ENCODE data around the gene BRAF.
"Not testable (repeated sequence)": the region's sequence is repeated elsewhere in the genome, so short reads cannot be mapped to it uniquely, and the experiment has no call there.

The BRAF gene

GRCh38 chr7:140873434-140873833 is 51.3 kb downstream of the BRAF start:
- DNase-seq, result no peak

GRCh38 chr7:140870003-140870402 is 54.7 kb downstream of the BRAF start:
- DNase-seq, result no peak

- DNase-seq, result no peak
These were observed 55.3 kb downstream of the BRAF start for GRCh38 chr7:140869430-140869829.

- DNase-seq, result no peak
These were observed 57.0 kb downstream of the BRAF start for GRCh38 chr7:140867467-140868462.

- DNase-seq, result no peak
These were observed 57.8 kb downstream of the BRAF start for GRCh38 chr7:140866926-140867325.

- DNase-seq, result no peak
These were observed 60.0 kb downstream of the BRAF start for GRCh38 chr7:140864732-140865131.

- no peak for DNase-seq
These were observed 60.9 kb downstream of the BRAF start for GRCh38 chr7:140863867-140864266.

- no peak for DNase-seq
These were observed 61.5 kb downstream of the BRAF start for GRCh38 chr7:140863184-140863583.

- no peak for DNase-seq
These were observed 67.7 kb downstream of the BRAF start for GRCh38 chr7:140857048-140857447.

GRCh38 chr7:140841166-140841715 is 83.5 kb downstream of the BRAF start:
- no peak for DNase-seq

- no peak for DNase-seq
These were observed 93.0 kb downstream of the BRAF start for GRCh38 chr7:140831724-140832123.

GRCh38 chr7:140829720-140830119 is 95.0 kb downstream of the BRAF start:
- DNase-seq, result no peak

- DNase-seq, result no peak
These were observed 96.0 kb downstream of the BRAF start for GRCh38 chr7:140828741-140829140.

GRCh38 chr7:140817383-140817782 is 107.3 kb downstream of the BRAF start:
- DNase-seq, result not testable (repeated sequence)

- DNase-seq, result peak; percentile 67
These were observed 113.7 kb downstream of the BRAF start for GRCh38 chr7:140810830-140811556.

GRCh38 chr7:140810385-140810784 is 114.3 kb downstream of the BRAF start:
- DNase-seq, result no peak

GRCh38 chr7:140778975-140779374 is 145.8 kb downstream of the BRAF start:
- DNase-seq, result no peak

- DNase-seq, result no peak
These were observed 146.2 kb downstream of the BRAF start for GRCh38 chr7:140778568-140778967.

- no peak for DNase-seq
These were observed 150.4 kb downstream of the BRAF start for GRCh38 chr7:140774371-140774770.

GRCh38 chr7:140773104-140773503 is 151.6 kb downstream of the BRAF start:
- DNase-seq, result no peak

- no peak for DNase-seq
These were observed 152.9 kb downstream of the BRAF start for GRCh38 chr7:140771826-140772225.

GRCh38 chr7:140769852-140770251 is 154.9 kb downstream of the BRAF start:
- no peak for DNase-seq

- DNase-seq, result no peak
These were observed 157.3 kb downstream of the BRAF start for GRCh38 chr7:140767418-140767817.

GRCh38 chr7:140765441-140765840 is 159.3 kb downstream of the BRAF start:
- DNase-seq, result not testable (repeated sequence)

Data from femur (tissue), 1 donor.